DMS114 treated with DMSO at 0.1 percent for 48 hours (cell line): Measurements from ENCODE around the gene HOXC5.
"Not testable (repeated sequence)": the region's sequence is repeated elsewhere in the genome, so short reads cannot be mapped to it uniquely, and the experiment has no call there.

Experiments
- DNase-seq: peaks from one replicate; lab custom pipeline; 2025; ENCODE audit not compliant: unreplicated experiment; lab: John Stamatoyannopoulos, UW

HOXC5 gene

GRCh38 chr12:54032086-54032619, 697 bp upstream of the HOXC5 start:
- no peak for DNase-seq

GRCh38 chr12:54033106-54033979, 493 bp downstream of the HOXC5 start:
- no peak for DNase-seq

- DNase-seq = no peak
These were observed 1.3 kb downstream of the HOXC5 start for GRCh38 chr12:54033980-54034784.

GRCh38 chr12:54034785-54035310, 2.0 kb downstream of the HOXC5 start:
- DNase-seq = no peak

- DNase-seq = no peak
These were observed 2.9 kb downstream of the HOXC5 start for GRCh38 chr12:54035568-54036264.

GRCh38 chr12:54036620-54037359, 3.9 kb downstream of the HOXC5 start:
- no peak for DNase-seq

- no peak for DNase-seq
These were observed 4.8 kb downstream of the HOXC5 start for GRCh38 chr12:54037360-54038283.

- DNase-seq = no peak
These were observed 5.5 kb downstream of the HOXC5 start for GRCh38 chr12:54038284-54038870.

- no peak for DNase-seq
These were observed 6.1 kb downstream of the HOXC5 start for GRCh38 chr12:54038871-54039414.

- no peak for DNase-seq
These were observed 6.7 kb downstream of the HOXC5 start for GRCh38 chr12:54039417-54040147.

- no peak for DNase-seq
These were observed 7.3 kb downstream of the HOXC5 start for GRCh38 chr12:54040148-54040494.

GRCh38 chr12:54040648-54041047, 7.8 kb downstream of the HOXC5 start:
- no peak for DNase-seq

GRCh38 chr12:54041097-54041690, 8.3 kb downstream of the HOXC5 start:
- no peak for DNase-seq

GRCh38 chr12:54042033-54042432, 9.2 kb downstream of the HOXC5 start:
- DNase-seq = not testable (repeated sequence)

GRCh38 chr12:54042970-54043853, 10.4 kb downstream of the HOXC5 start:
- no peak for DNase-seq

- no peak for DNase-seq
These were observed 11.7 kb downstream of the HOXC5 start for GRCh38 chr12:54044425-54045103.
